Measurements from ENCODE around the gene TIAM2.
"Not testable (repeated sequence)": the region's sequence is repeated elsewhere in the genome, so short reads cannot be mapped to it uniquely, and the experiment has no call there.

The TIAM2 gene

GRCh38 chr6:154958469-154958868 lies 36.6 kb upstream of the TIAM2 start:
- H3K4me3 ChIP-seq (ENCODE audit: control insufficient read depth, low read depth, low read length) = no peak overlapping the region
- DNase-seq (ENCODE audit: low read depth) = no peak
- no peak for TF ChIP-seq CTCF (IDR thresholded peaks at IDR 0.05; ENCODE audit: control insufficient read depth, insufficient read depth, low read depth, low read length, missing control alignments)

GRCh38 chr6:154960299-154960843 lies 34.7 kb upstream of the TIAM2 start:
- DNase-seq (ENCODE audit: low read depth) = no peak
- no peak for TF ChIP-seq CTCF (IDR thresholded peaks at IDR 0.05; ENCODE audit: control insufficient read depth, insufficient read depth, low read depth, low read length, missing control alignments)
- H3K4me3 ChIP-seq (ENCODE audit: control insufficient read depth, low read depth, low read length) = no peak overlapping the region

DNA sequence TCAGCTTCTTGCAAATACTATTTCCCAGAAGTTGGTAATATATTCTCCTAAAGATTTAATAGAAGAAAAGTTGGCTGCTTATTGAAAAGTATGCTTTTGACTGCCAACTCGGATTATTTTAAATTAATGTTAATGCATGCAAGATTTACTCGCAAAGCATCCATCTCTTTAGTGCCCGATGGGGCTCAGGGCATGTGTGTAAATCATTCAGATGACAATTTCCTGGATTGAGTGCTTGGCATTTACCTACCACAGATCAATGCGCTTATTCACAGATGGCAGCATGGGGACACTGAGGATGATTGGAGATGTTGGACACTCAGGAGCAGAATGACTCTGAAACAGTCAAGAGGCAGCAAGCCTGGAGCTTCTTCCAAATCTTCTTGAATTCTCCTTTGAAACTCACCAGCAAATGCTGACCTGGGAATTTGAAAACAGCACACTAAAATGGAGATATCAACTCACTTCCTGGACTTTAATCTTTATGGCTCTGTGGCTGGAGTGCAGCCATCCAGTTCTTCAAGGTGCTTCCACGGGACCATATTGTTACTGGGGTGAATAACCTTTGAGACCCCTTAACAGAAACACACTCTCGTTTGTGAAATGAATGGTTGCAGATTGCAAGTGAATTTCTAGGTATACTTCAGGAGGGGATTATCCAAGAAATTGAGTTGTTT lies 34.1 kb upstream of the TIAM2 start:
- DNase-seq (ENCODE audit: low read depth) = no peak
- no peak for TF ChIP-seq CTCF (IDR thresholded peaks at IDR 0.05; ENCODE audit: control insufficient read depth, insufficient read depth, low read depth, low read length, missing control alignments)
- no peak overlapping the region for H3K4me3 ChIP-seq (ENCODE audit: control insufficient read depth, low read depth, low read length)

DNA sequence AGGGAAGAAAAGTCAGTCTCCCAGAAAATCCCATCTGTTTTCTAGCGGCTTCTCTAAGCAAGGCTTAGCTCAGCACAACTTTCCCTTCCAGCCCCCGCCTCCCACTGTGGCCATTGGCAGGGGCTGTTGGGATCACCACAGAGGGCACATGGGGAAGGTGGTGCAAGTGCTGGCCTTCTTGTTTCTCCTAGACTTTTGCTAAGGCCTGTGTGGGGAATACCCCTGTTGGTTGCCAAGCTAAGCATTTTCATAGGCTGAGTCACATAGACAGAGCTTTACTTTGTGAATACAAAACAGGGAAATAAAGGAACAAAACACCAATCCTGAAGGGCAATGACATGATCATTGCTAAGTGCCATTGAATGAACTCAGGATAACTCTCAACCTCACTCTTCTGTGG lies 32.4 kb upstream of the TIAM2 start:
- TF ChIP-seq CTCF (IDR thresholded peaks at IDR 0.05; ENCODE audit: control insufficient read depth, insufficient read depth, low read depth, low read length, missing control alignments) = no peak
- peak; percentile 61 for DNase-seq (ENCODE audit: low read depth)
- H3K4me3 ChIP-seq (ENCODE audit: control insufficient read depth, low read depth, low read length) = no peak overlapping the region

GRCh38 chr6:154966065-154966770 lies 28.9 kb upstream of the TIAM2 start:
- DNase-seq (ENCODE audit: low read depth); H3K4me3 ChIP-seq (ENCODE audit: control insufficient read depth, low read depth, low read length): not testable (repeated sequence)

DNA sequence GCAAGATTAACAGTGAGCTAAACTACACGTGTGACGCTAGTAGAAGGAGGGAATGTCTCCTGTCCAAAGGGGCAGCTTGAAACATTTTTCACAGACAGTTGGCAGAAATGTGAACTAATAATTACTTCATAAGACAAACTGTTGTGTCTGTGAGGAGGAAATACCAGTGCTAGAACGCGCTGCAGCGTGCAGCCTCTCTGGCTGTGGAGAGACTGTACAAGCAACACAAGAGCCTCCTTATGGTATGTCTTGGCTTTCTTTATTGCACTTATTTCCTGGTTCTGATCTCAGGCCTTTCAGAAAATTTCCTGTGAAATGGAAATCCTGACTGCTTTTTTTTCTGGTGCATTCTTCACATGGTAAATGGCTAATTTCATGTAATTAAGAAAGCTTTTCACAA lies 25.3 kb upstream of the TIAM2 start:
- no peak for TF ChIP-seq CTCF (IDR thresholded peaks at IDR 0.05; ENCODE audit: control insufficient read depth, insufficient read depth, low read depth, low read length, missing control alignments)
- H3K4me3 ChIP-seq (ENCODE audit: control insufficient read depth, low read depth, low read length) = no peak overlapping the region
- DNase-seq (ENCODE audit: low read depth) = no peak

GRCh38 chr6:154974485-154975149 lies 20.5 kb upstream of the TIAM2 start:
- TF ChIP-seq CTCF (IDR thresholded peaks at IDR 0.05; ENCODE audit: control insufficient read depth, insufficient read depth, low read depth, low read length, missing control alignments) = no peak
- no peak for DNase-seq (ENCODE audit: low read depth)
- H3K4me3 ChIP-seq (ENCODE audit: control insufficient read depth, low read depth, low read length) = no peak overlapping the region
